GM23338 (cell line): ENCODE results near the gene LOXL1.

ENCODE experiments used
- CTCF ChIP-seq, 2 experiments: fragments of 200-600 bp in 1 of 2; sonication (generic) in 1 of 2; conservative IDR thresholded peaks; 2 replicates each; pipeline versions ENCODE4 v1.5.1 to v1.6.1; 2016 to 2017; ENCODE audit warnings: antibody characterized with exemption in 2 of 2, low read depth in 2 of 2, mild to moderate bottlenecking in 2 of 2, moderate library complexity in 1 of 2
- ETS1 ChIP-seq: IDR thresholded peaks from 2 replicates; pipeline ENCODE4 v1.6.1; 2016; ENCODE audit warnings: antibody characterized with exemption
- EZH2 ChIP-seq: fragments of 200-600 bp; sonication (generic); IDR thresholded peaks from one replicate; pipeline ENCODE4 v1.8.0; 2017; ENCODE audit warnings: antibody characterized with exemption, mild to moderate bottlenecking, low read depth; ENCODE audit not compliant: unreplicated experiment
- EZH2phosphoT487 ChIP-seq: fragments of 200-600 bp; sonication (generic); IDR thresholded peaks from one replicate; pipeline ENCODE4 v1.8.1; 2018; ENCODE audit warnings: antibody characterized with exemption; ENCODE audit not compliant: unreplicated experiment
- POLR2AphosphoS5 ChIP-seq: IDR thresholded peaks from 2 replicates; pipeline ENCODE4 v1.6.1; 2016; ENCODE audit warnings: antibody characterized with exemption, low read depth
- STAT1 ChIP-seq: IDR thresholded peaks from one replicate; pipeline ENCODE4 v1.6.1; 2016; ENCODE audit warnings: antibody characterized with exemption; ENCODE audit not compliant: unreplicated experiment
- ZNF331 ChIP-seq: fragments of 250-450 bp; sonication (Bioruptor Pico); IDR thresholded peaks from 2 replicates; pipeline ENCODE4 v1.5.0; 2020; ENCODE audit warnings: low read depth, mild to moderate bottlenecking, moderate library complexity
- TF ChIP-seq, protein P1 (sequence below): IDR thresholded peaks from one replicate; pipeline ENCODE4 v1.6.1; 2018; ENCODE audit warnings: antibody characterized with exemption; ENCODE audit not compliant: unreplicated experiment

DNA sequence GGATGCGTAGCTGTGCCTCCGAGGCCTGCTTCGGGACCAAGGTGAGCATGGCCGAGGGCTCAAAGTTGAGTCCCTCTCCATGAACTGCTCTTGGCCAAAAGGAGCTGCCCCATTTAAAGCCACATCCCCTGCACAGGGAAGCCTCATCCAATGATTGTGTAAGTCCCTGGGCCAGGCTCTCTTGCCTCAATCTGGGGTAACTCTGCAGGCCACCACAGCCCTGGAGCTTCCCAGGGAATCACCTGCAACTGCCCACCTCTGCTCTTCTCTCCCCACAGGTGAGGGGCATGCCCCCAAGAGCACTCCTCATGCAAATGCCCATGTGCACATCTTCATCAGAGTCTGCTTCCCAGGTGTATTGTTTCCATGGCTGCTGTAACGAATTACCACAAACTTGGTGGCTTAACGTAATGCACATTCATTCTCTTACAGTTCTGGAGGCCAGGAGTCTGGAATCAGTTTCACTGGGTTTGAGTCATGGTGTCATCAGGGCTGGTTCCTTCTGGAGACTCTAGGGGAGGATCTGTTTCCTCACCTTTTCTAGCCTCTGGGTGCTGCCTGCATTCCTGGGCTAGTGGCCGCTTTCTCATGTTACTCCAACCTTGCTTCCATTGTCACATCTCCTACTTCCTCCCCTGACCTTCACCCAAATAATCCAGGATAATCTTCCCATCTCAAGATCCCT is 25.0 kb upstream of the LOXL1 start:
- TF ChIP-seq CTCF (conservative IDR thresholded peaks at IDR 0.05; ENCODE audit: low read depth in 2 of 2), result no peak
- TF ChIP-seq POLR2AphosphoS5, result no peak
- TF ChIP-seq, protein P1, sequence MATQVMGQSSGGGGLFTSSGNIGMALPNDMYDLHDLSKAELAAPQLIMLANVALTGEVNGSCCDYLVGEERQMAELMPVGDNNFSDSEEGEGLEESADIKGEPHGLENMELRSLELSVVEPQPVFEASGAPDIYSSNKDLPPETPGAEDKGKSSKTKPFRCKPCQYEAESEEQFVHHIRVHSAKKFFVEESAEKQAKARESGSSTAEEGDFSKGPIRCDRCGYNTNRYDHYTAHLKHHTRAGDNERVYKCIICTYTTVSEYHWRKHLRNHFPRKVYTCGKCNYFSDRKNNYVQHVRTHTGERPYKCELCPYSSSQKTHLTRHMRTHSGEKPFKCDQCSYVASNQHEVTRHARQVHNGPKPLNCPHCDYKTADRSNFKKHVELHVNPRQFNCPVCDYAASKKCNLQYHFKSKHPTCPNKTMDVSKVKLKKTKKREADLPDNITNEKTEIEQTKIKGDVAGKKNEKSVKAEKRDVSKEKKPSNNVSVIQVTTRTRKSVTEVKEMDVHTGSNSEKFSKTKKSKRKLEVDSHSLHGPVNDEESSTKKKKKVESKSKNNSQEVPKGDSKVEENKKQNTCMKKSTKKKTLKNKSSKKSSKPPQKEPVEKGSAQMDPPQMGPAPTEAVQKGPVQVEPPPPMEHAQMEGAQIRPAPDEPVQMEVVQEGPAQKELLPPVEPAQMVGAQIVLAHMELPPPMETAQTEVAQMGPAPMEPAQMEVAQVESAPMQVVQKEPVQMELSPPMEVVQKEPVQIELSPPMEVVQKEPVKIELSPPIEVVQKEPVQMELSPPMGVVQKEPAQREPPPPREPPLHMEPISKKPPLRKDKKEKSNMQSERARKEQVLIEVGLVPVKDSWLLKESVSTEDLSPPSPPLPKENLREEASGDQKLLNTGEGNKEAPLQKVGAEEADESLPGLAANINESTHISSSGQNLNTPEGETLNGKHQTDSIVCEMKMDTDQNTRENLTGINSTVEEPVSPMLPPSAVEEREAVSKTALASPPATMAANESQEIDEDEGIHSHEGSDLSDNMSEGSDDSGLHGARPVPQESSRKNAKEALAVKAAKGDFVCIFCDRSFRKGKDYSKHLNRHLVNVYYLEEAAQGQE, result no peak
- no peak for TF ChIP-seq EZH2
- no peak for TF ChIP-seq ETS1
- TF ChIP-seq STAT1, result no peak
- no peak for TF ChIP-seq EZH2phosphoT487
- no peak for TF ChIP-seq ZNF331 (CRISPR knock-in tag)
